BE2C (cell line): ENCODE measurements around the gene YEATS2. TPM values are rescaled to one million over a fixed set of nuclear protein-coding genes. Genes with fewer than 3 reads are reported as not detected.

Experiments
- DNase-seq: peaks from one replicate; pipeline ENCODE4 v3.0.0-alpha.2; 2020
- H3K27me3 ChIP-seq: fragments of 250-450 bp; sonication (Bioruptor Pico); 2 replicates; pipeline ENCODE4 v1.5.1; 2020; ENCODE audit warnings: mild to moderate bottlenecking
- H3K36me3 ChIP-seq: fragments of 250-450 bp; sonication (Bioruptor Pico); 2 replicates; pipeline ENCODE4 v1.5.1; 2020; ENCODE audit warnings: mild to moderate bottlenecking
- H3K4me1 ChIP-seq: fragments of 250-450 bp; sonication (Bioruptor Pico); 2 replicates; pipeline ENCODE4 v1.5.1; 2020
- H3K4me3 ChIP-seq: 2 replicates; pipeline ENCODE4 v1.5.1; 2011; ENCODE audit warnings: low read depth, low read length
- H3K9me3 ChIP-seq: fragments of 250-450 bp; sonication (Bioruptor Pico); 2 replicates; pipeline ENCODE4 v1.5.1; 2020
- polyA plus RNA-seq: library from polyadenylated mRNA; unstranded; fragments of >200 nt; gene quantifications from one replicate; pipeline ENCODE4 v1.2.1, GENCODE V29; 2012; ENCODE audit warnings: low read depth, missing spikeins; ENCODE audit not compliant: insufficient read length, insufficient read depth
- TF ChIP-seq, protein P1 (sequence below): IDR thresholded peaks from 2 replicates; pipeline ENCODE4 v1.5.1; 2012; ENCODE audit warnings: mild to moderate bottlenecking, low read depth, low read length

Gene YEATS2
- 25.9 TPM for polyA plus RNA-seq

DNA sequence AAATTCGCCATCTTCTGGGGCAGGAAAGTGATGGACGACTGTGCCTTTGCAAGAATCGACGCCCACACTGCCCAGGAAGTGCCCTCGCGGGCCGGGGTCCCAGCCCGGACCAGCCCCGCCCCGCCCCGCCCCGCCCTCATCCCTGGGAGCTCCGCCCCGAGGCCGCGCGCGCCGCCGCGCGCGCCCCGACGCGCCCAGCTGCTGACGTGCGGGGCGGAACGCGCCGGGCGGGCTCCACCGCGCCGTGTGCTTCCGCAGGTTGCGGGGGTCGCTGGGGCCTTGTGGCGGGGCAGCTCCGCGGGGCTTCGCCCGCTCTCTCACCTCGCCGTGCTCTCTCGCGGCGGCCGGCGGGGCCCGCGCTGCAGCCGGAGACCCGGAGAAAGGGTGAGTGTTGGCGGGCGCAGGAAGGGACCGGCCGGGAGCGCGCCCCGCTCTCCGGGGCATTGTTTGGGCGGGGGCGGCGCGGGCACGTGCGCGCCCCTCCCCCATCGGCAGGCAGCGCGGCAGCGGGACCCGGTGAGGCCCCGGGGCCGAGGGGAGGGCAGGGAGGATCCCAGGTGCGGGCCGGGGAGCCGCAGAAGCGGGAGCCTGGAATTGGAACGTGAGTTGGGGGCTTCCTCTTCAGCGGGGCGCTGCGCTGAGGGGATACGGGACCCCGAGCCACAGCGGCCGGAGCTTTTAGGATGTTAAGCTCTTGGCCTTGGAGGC is at the start of gene YEATS2:
YEATS2 (plus strand) TSS at position 188 of the 708 bp plus-strand sequence. CDS start 17,366 bp downstream, outside the sequence.
- Histone ChIP-seq H3K27me3 (no peaks in the 10 kb centered on the region), H3K36me3 (peaks cover 15% of the 10 kb centered on the region), H3K4me3 (peak within 1 kb of the TSS; percentile 95), H3K9me3 (no peaks in the 10 kb centered on the region), H3K4me1 (no peaks in the 10 kb centered on the region)
- TF ChIP-seq, protein P1, sequence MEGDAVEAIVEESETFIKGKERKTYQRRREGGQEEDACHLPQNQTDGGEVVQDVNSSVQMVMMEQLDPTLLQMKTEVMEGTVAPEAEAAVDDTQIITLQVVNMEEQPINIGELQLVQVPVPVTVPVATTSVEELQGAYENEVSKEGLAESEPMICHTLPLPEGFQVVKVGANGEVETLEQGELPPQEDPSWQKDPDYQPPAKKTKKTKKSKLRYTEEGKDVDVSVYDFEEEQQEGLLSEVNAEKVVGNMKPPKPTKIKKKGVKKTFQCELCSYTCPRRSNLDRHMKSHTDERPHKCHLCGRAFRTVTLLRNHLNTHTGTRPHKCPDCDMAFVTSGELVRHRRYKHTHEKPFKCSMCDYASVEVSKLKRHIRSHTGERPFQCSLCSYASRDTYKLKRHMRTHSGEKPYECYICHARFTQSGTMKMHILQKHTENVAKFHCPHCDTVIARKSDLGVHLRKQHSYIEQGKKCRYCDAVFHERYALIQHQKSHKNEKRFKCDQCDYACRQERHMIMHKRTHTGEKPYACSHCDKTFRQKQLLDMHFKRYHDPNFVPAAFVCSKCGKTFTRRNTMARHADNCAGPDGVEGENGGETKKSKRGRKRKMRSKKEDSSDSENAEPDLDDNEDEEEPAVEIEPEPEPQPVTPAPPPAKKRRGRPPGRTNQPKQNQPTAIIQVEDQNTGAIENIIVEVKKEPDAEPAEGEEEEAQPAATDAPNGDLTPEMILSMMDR, result no peak
- peak; percentile 83 for DNase-seq

DNA sequence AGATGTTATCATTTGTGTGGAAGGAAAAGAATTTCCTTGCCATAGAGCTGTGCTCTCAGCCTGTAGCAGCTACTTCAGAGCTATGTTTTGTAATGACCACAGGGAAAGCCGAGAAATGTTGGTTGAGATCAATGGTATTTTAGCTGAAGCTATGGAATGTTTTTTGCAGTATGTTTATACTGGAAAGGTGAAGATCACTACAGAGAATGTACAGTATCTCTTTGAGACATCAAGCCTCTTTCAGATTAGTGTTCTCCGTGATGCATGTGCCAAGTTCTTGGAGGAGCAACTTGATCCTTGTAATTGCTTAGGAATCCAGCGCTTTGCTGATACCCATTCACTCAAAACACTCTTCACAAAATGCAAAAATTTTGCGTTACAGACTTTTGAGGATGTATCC is 47.0 kb upstream of the YEATS2 start:
- peaks cover 9% of the 10 kb centered on the region for H3K36me3 ChIP-seq

DNA sequence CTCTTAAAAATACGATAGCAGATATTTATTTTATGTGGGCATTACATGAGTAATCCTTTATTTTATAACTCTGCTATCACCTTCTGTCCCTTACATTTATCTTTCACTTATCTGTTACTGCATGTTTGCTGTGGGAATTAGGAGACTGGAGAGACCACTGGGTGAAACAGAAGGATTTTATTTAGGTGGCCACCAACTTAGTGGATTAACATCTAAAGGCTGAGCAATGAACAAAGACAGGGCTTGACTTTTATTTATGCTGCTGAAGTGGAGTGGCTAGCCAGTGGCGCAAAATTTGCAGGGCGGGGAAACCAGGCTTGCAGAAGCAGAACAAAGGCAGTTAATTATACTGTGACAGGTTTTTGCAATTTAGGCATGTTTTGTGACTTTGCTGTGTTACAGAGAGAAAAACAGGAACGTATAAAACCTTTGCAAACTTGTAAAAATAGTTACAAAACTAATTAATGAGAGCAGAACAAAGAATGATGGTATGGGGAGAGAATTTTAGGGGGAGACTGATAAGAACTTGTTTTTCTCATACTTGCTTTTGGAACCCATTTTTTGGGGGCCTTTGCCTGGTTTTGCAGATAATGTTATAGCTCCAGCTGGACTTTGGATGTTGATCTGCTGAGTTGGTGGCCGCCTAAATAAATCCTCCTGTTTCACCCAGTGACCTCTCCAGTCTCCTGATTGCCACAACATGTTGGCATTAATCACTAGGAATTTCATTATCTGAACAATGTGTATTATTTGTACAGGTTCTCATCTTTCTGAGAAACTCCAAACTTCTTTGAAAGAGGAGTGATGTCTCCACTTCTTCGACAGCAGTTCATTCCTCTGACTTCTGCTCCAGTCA is 44.2 kb upstream of the YEATS2 start:
- no peaks in the 10 kb centered on the region for H3K4me1 ChIP-seq
- TF ChIP-seq, protein P1, result no peak
- H3K9me3 ChIP-seq, result no peaks in the 10 kb centered on the region
- H3K36me3 ChIP-seq, result peaks cover 9% of the 10 kb centered on the region
- H3K27me3 ChIP-seq, result no peaks in the 10 kb centered on the region
- no peak for DNase-seq
- H3K4me3 ChIP-seq, result no peak overlapping the region

More for the DNA sequence above, 47.0 kb upstream of the YEATS2 start:
- H3K4me3 ChIP-seq, result no peak overlapping the region
- no peaks in the 10 kb centered on the region for H3K9me3 ChIP-seq
- H3K27me3 ChIP-seq, result no peaks in the 10 kb centered on the region
- TF ChIP-seq, protein P1, result no peak
- DNase-seq, result no peak
- no peaks in the 10 kb centered on the region for H3K4me1 ChIP-seq

DNA sequence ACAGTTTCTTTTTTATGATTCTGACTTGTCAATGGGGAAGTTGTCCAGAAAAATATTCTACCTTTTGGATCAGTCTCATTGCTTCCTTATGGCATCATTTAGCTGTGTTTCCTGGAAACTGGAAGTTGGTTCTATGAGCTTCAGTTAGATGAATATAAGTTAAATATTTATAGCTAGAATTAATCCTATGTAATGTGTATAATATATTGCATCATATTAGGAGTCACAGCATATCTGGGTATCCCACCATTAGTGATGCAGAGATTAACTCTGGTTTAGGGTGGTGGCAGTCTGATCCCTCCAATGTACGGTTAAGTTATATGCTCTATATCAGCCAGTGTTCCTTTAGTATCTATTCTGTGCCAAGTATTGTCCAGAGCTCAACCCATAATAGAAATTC is 42.9 kb upstream of the YEATS2 start:
- Histone ChIP-seq H3K9me3 (no peaks in the 10 kb centered on the region), H3K36me3 (peaks cover 9% of the 10 kb centered on the region), H3K4me3 (no peak overlapping the region), H3K27me3 (no peaks in the 10 kb centered on the region), H3K4me1 (no peaks in the 10 kb centered on the region)
- DNase-seq, result no peak
- TF ChIP-seq, protein P1, result no peak

DNA sequence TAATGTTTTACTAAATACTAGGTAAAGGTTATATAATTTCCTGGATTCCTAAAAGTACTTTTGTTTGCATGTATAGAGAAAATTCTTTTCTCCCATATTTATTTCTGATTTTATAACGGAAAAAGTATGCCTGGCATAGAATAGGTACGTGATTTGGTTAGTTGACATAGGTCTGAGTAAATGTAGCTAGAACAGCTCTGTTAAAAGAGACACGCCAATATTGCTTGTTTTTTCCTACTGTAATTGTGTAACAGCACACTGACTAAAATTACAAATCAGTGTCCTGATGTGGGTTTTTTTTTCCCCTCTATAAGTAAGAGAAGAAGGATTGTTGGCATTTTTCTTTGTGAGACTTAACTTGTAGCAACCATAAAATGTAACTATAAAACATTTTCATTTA is 35.5 kb upstream of the YEATS2 start:
- no peaks in the 10 kb centered on the region for H3K27me3 ChIP-seq
- peaks cover 14% of the 10 kb centered on the region; the same call in 1 of the 2 replicates for H3K36me3 ChIP-seq
- H3K9me3 ChIP-seq, result no peaks in the 10 kb centered on the region
- H3K4me1 ChIP-seq, result no peaks in the 10 kb centered on the region
- TF ChIP-seq, protein P1, result no peak
- no peak overlapping the region for H3K4me3 ChIP-seq
- no peak for DNase-seq
